Suprapubic skin (tissue), 4 donors: ENCODE results near the gene CRY1. TPM values are rescaled to one million over a fixed set of nuclear protein-coding genes. Genes with fewer than 3 reads are reported as not detected.

Source experiments
- DNase-seq, 2 donors: peaks; one replicate each; pipeline ENCODE4 v3.0.0-alpha.2; 2019; ENCODE audit warnings: low spot score in 2 of 2
- H3K27ac ChIP-seq: fragments of 200-600 bp; sonication (generic); one replicate; pipeline ENCODE4 v1.5.1; 2019
- H3K27me3 ChIP-seq: fragments of 200-600 bp; sonication (generic); one replicate; pipeline ENCODE4 v1.5.1; 2019
- H3K36me3 ChIP-seq: fragments of 200-600 bp; sonication (generic); one replicate; pipeline ENCODE4 v1.5.1; 2019
- H3K4me1 ChIP-seq: fragments of 200-600 bp; sonication (generic); one replicate; pipeline ENCODE4 v1.5.1; 2019
- H3K4me3 ChIP-seq: fragments of 200-600 bp; sonication (generic); one replicate; pipeline ENCODE4 v1.5.1; 2019; ENCODE audit warnings: mild to moderate bottlenecking
- H3K9me3 ChIP-seq: fragments of 200-600 bp; sonication (generic); one replicate; pipeline ENCODE4 v1.5.1; 2019
- CTCF ChIP-seq, 2 donors: fragments of 200-600 bp in 1 of 2; fragments of 450-650 bp in 1 of 2; sonication (generic) in 1 of 2; IDR thresholded peaks; one replicate each; pipeline ENCODE4 v1.5.1; 2016 to 2019; ENCODE audit warnings: antibody characterized with exemption in 2 of 2, mild to moderate bottlenecking in 1 of 2, moderate library complexity in 1 of 2
- EP300 ChIP-seq: sonication (generic); formaldehyde crosslinking; IDR thresholded peaks from one replicate; pipeline ENCODE4 v1.6.1; 2017; ENCODE audit warnings: antibody characterized with exemption
- POLR2A ChIP-seq, 2 donors: fragments of 450-650 bp; IDR thresholded peaks; one replicate each; pipeline ENCODE4 v1.6.1; 2017; ENCODE audit warnings: antibody characterized with exemption in 2 of 2, mild to moderate bottlenecking in 2 of 2, moderate library complexity in 2 of 2
- POLR2AphosphoS5 ChIP-seq, 3 donors: sonication (generic); formaldehyde crosslinking; IDR thresholded peaks; one replicate each; pipeline ENCODE4 v1.6.1; 2017; ENCODE audit warnings: antibody characterized with exemption in 3 of 3
- WGBS: methylation state at CpG from one replicate; pipeline ENCODE4 v1.1.5; 2018; 5-methylcytosine and 5-hydroxymethylcytosine counted together
- total RNA-seq, 4 donors: library from RNA; depleted of rRNA; stranded (reverse); fragments of >200 nt; gene quantifications; one replicate each; pipeline ENCODE4 v1.1.0, GENCODE V29; 2016

The CRY1 gene
- total RNA-seq, 4 donors from 2014 or later, result 18.1 to 37.2 (median 35.0) TPM

GRCh38 chr12:107053709-107054108 is 39.6 kb downstream of the CRY1 start:
- Histone ChIP-seq H3K4me3 (no peak overlapping the region), H3K36me3 (no peaks in the 10 kb centered on the region), H3K4me1 (peaks cover 14% of the 10 kb centered on the region), H3K27ac (no peak overlapping the region), H3K9me3 (peaks cover 7% of the 10 kb centered on the region), H3K27me3 (no peaks in the 10 kb centered on the region)
- WGBS, result 98% methylated on average over 2 of the region's 2 CpGs
- no peak for DNase-seq
- TF ChIP-seq POLR2AphosphoS5 (IDR thresholded peaks at IDR 0.05) (no peak), CTCF (IDR thresholded peaks at IDR 0.05) (no peak), EP300 (no peak), POLR2A (IDR thresholded peaks at IDR 0.05) (no peak)

- no peak for TF ChIP-seq POLR2A (IDR thresholded peaks at IDR 0.05)
- TF ChIP-seq POLR2AphosphoS5 (IDR thresholded peaks at IDR 0.05), result no peak
- no peak for TF ChIP-seq EP300
- TF ChIP-seq CTCF (IDR thresholded peaks at IDR 0.05), result no peak
- H3K36me3 ChIP-seq, result no peaks in the 10 kb centered on the region
Measured at GRCh38 chr12:107045186-107045585, 48.2 kb downstream of the CRY1 start.

GRCh38 chr12:107042801-107043200 is 50.5 kb downstream of the CRY1 start:
- H3K4me3 ChIP-seq, result no peak overlapping the region
- H3K4me1 ChIP-seq, result no peaks in the 10 kb centered on the region
- DNase-seq, result no peak
- H3K27me3 ChIP-seq, result no peaks in the 10 kb centered on the region
- TF ChIP-seq POLR2A (IDR thresholded peaks at IDR 0.05), result no peak
- TF ChIP-seq EP300, result no peak
- no peak for TF ChIP-seq POLR2AphosphoS5 (IDR thresholded peaks at IDR 0.05)
- no peak for TF ChIP-seq CTCF (IDR thresholded peaks at IDR 0.05)
- WGBS, result 82% methylated on average over 8 of the region's 8 CpGs
- no peaks in the 10 kb centered on the region for H3K36me3 ChIP-seq
- no peak overlapping the region for H3K27ac ChIP-seq
- peaks cover 10% of the 10 kb centered on the region for H3K9me3 ChIP-seq

More at GRCh38 chr12:107045186-107045585, 48.2 kb downstream of the CRY1 start:
- Histone ChIP-seq H3K27me3 (no peaks in the 10 kb centered on the region), H3K27ac (no peak overlapping the region), H3K4me1 (no peaks in the 10 kb centered on the region), H3K4me3 (no peak overlapping the region), H3K9me3 (peaks cover 10% of the 10 kb centered on the region)
- WGBS, result 71% methylated on average over 5 of the region's 5 CpGs
- DNase-seq, result no peak

GRCh38 chr12:107035733-107036132 is 57.6 kb downstream of the CRY1 start:
- no peak for DNase-seq
- H3K27ac ChIP-seq, result no peak overlapping the region
- TF ChIP-seq POLR2AphosphoS5 (IDR thresholded peaks at IDR 0.05) (no peak), POLR2A (IDR thresholded peaks at IDR 0.05) (no peak), EP300 (no peak), CTCF (IDR thresholded peaks at IDR 0.05) (no peak)
- no peaks in the 10 kb centered on the region for H3K27me3 ChIP-seq
- no peak overlapping the region for H3K4me3 ChIP-seq
- H3K36me3 ChIP-seq, result no peaks in the 10 kb centered on the region
- H3K4me1 ChIP-seq, result peaks cover 4% of the 10 kb centered on the region
- 95% methylated on average over 2 of the region's 2 CpGs for WGBS
- H3K9me3 ChIP-seq, result no peaks in the 10 kb centered on the region

- 93% methylated on average over 9 of the region's 9 CpGs for WGBS
- Histone ChIP-seq H3K4me1 (peaks cover 16% of the 10 kb centered on the region), H3K36me3 (no peaks in the 10 kb centered on the region)
Measured at GRCh38 chr12:107033758-107034739, 59.3 kb downstream of the CRY1 start.

More at GRCh38 chr12:107033758-107034739, 59.3 kb downstream of the CRY1 start:
- Histone ChIP-seq H3K9me3 (no peaks in the 10 kb centered on the region), H3K27ac (no peak overlapping the region), H3K4me3 (no peak overlapping the region), H3K27me3 (no peaks in the 10 kb centered on the region)
- DNase-seq, result no peak
- TF ChIP-seq POLR2A (IDR thresholded peaks at IDR 0.05) (no peak), CTCF (IDR thresholded peaks at IDR 0.05) (no peak), EP300 (no peak)
